Adrenal gland (tissue), 5 donors: ENCODE results near the gene SH3GL2.

Experiments
- CTCF ChIP-seq, 6 experiments: fragments of 450-650 bp in 4 of 6; fragments of 200-600 bp in 2 of 6; sonication (generic) in 1 of 6; IDR thresholded peaks; 1 replicate in 5 of 6; 2 replicates in 1 of 6; pipeline versions ENCODE4 v1.5.1 to v1.8.0; 2016 to 2021; ENCODE audit warnings: antibody characterized with exemption in 6 of 6, mild to moderate bottlenecking in 2 of 6, moderate library complexity in 1 of 6
- POLR2A ChIP-seq, 2 donors: fragments of 450-650 bp; IDR thresholded peaks; one replicate each; pipeline ENCODE4 v1.6.1; 2017; ENCODE audit warnings: antibody characterized with exemption in 2 of 2, mild to moderate bottlenecking in 2 of 2, moderate library complexity in 1 of 2
- donor health status: DM: no; HTN: no; CAD: no.

- TF ChIP-seq CTCF (IDR thresholded peaks at IDR 0.05): no peak
- no peak for TF ChIP-seq POLR2A (IDR thresholded peaks at IDR 0.05)
Observed at GRCh38 chr9:17726298-17726697, 147.4 kb downstream of the SH3GL2 start.
